Measurements from ENCODE around the gene RAD17.

RAD17 gene

DNA sequence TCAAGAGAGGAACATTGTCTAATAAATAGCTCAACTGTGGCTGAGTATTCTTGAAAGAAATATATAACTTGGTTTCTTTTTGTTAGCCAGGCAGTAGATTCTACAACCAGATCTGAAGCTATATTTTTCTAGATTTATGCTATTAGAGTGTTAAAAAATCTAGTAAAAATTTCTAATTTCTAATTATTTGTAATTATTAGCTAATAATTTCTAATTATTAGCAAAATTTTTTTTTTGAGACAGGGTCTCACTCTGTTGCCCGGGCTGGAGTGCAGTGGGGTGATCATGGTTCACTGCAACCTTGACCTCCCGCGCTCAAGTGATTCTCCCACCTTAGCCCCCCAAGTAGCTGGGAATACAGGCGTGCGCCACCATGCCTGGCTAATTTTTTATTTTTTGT, 2.8 kb downstream of the RAD17 start:
- no peak overlapping the region for H3K4me3 ChIP-seq (ENCODE audit: low read depth, low read length)
- DNase-seq (ENCODE audit: low read depth, low spot score), result no peak
- ChIA-PET POLR2A (no interaction called here), CTCF (interaction anchor here (0.9 to 1.7 kb wide), 3 partner anchors 81 to 329 kb away, joined by 3 to 7 read pairs (median 4); partner anchors contain the start of gene SLC30A5)
- TF ChIP-seq, protein P1, sequence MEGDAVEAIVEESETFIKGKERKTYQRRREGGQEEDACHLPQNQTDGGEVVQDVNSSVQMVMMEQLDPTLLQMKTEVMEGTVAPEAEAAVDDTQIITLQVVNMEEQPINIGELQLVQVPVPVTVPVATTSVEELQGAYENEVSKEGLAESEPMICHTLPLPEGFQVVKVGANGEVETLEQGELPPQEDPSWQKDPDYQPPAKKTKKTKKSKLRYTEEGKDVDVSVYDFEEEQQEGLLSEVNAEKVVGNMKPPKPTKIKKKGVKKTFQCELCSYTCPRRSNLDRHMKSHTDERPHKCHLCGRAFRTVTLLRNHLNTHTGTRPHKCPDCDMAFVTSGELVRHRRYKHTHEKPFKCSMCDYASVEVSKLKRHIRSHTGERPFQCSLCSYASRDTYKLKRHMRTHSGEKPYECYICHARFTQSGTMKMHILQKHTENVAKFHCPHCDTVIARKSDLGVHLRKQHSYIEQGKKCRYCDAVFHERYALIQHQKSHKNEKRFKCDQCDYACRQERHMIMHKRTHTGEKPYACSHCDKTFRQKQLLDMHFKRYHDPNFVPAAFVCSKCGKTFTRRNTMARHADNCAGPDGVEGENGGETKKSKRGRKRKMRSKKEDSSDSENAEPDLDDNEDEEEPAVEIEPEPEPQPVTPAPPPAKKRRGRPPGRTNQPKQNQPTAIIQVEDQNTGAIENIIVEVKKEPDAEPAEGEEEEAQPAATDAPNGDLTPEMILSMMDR (IDR thresholded peaks at IDR 0.05; ENCODE audit: insufficient read depth, low read length, missing control alignments), result no peak

DNA sequence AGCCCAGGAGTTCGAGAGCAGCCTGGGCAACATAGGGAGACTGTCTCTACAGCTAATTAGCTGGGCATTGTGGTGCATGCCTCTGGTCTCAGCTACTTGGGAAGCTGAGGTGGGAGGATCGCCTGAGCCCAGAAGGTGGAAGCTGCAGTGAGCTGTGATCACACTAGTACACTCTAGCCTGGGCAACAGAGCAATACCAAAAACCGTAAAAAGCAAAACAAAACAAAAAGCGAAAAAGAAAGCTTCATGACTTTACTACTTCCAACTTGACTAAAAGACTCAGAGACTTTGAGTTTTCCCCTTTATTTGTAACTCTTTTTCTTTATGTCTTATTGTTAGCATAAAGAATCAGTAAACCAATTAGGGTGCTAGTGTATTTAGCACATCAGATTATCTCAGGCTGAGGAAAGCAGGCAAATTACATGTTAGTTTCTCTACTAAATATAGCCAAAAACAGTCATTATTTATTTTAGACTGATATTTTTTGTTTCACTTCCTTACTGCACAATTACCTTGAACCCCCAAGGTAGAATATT, 5.4 kb downstream of the RAD17 start:
- ChIA-PET CTCF (no interaction called here), POLR2A (no interaction called here)
- DNase-seq (ENCODE audit: low read depth, low spot score), result no peak
- TF ChIP-seq, protein P1 (IDR thresholded peaks at IDR 0.05; ENCODE audit: insufficient read depth, low read length, missing control alignments), result no peak
- H3K4me3 ChIP-seq (ENCODE audit: low read depth, low read length), result no peak overlapping the region

DNA sequence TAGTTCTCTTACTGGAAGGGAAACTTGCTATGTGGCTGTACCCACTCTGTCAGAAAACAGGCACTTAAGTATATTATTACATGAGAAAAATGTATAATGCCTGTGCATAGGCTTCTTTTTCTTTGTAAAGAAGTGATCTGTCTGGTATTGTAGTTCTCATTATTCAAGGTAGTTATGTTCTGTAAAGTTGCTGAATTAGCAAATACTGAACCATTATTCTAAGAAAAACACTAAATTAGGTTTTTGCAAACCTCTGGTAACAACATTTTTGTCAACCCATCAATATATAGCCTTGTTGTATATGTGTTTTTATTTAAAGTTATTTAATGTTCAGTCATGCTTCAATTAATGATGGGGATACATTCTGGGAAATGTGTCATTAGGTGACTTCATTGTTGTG, 8.8 kb downstream of the RAD17 start:
- H3K4me3 ChIP-seq (ENCODE audit: low read depth, low read length), result no peak overlapping the region
- ChIA-PET POLR2A (no interaction called here), CTCF (interaction anchor here (0.6 kb wide), 1 partner anchor 240 kb away, joined by 3 read pairs; no protein-coding TSS in a partner anchor)
- DNase-seq (ENCODE audit: low read depth, low spot score), result no peak
- TF ChIP-seq, protein P1 (IDR thresholded peaks at IDR 0.05; ENCODE audit: insufficient read depth, low read length, missing control alignments), result no peak

DNA sequence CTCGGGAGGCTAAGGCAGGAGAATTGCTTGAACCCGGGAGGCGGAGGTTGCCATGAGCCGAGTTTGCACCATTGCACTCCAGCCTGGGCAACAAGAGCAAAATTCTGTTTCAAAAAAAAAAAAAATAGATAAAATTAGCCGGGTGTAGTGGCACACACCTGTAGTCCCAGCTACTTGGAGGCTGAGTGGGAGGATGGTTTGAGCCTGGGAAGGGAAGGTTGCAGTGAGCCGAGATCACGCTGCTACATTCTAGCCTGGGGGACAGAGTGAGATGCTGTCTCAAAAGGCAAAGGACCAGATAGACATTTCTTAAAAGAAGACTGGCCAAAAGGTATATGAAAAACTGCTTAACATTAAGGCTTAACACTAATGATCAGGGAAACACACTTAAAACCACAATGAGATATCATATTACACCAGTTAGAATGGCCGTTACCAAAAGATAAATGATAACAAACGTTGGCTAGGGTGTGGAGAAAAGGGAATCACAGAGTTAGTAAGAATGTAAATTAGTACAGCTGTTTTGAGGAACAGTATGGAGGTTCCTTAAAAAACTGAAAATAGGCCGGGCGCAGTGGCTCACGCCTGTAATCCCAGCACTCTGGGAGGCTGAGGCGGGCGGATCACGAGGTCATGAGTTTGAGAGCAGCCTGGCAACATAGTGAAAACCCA, 35.2 kb downstream of the RAD17 start:
- DNase-seq (ENCODE audit: low read depth, low spot score), result no peak
- TF ChIP-seq, protein P1 (IDR thresholded peaks at IDR 0.05; ENCODE audit: insufficient read depth, low read length, missing control alignments), result no peak
- CTCF ChIA-PET, result no interaction called here
- POLR2A ChIA-PET, result no interaction called here
- H3K4me3 ChIP-seq (ENCODE audit: low read depth, low read length), result no peak overlapping the region

DNA sequence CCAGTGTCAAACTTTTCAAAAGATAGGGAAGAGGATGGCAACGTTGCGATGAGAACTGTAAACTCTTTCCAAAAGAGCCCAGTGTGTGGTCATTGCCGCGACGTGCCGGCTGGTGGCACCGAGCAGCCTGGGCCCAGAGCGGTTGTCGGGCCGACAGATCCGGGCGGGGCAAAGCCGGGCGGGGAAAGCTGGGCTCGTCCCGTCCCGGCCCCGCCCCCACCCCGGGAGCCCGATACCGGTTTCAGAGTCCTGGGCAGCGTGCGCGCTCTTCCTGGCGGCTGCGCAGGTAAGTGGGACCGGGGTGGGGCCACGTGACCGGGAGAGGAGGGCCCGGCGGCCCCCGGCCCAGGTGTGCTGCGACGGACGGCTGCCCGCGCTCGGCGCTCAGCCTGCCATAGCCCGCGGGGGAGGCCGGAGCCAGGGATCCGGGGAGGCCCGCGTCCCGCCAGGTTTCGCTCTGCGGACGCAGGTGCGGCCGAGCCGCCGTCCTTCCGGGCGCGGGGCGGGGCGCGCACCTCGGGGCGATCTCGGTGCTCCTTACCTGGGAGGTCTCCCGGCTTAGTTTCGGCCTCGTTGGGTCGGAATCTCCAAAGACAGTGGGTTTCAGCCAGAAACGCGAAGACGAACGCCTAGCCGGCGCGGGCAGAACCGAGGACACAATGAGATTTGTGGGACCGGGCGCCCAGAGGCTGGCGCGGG, 45.4 kb downstream of the RAD17 start, which contains the start of gene MARVELD2:
TSS of gene MARVELD2 (plus strand) at position 232 of the 699 bp plus-strand sequence. CDS start 4,270 bp downstream, outside the sequence.
- peak within 1 kb of the TSS; percentile 18 for H3K4me3 ChIP-seq (ENCODE audit: low read depth, low read length)
- POLR2A ChIA-PET, result no interaction called here
- TF ChIP-seq, protein P1 (IDR thresholded peaks at IDR 0.05; ENCODE audit: insufficient read depth, low read length, missing control alignments), result no peak
- CTCF ChIA-PET, result no interaction called here
- DNase-seq (ENCODE audit: low read depth, low spot score), result no peak

DNA sequence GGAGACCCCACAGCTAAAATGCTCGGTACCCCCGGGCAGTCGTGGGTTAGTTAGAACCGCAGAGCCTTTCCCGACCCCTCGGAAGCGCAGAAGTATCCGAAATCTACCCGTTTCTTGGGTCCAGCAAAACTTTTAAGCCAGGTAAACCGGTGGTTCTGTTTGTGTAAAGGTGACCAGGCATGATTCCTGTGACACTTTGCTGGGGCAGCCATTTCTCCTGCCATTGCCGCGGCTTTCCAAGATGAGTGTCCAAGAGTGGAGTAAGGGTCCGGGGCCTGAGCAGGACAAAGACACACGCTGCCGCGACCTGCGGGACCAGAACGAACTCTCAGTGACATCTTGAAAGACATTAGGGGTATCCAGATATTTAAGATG, 46.0 kb downstream of the RAD17 start:
- H3K4me3 ChIP-seq (ENCODE audit: low read depth, low read length), result no peak overlapping the region
- TF ChIP-seq, protein P1 (IDR thresholded peaks at IDR 0.05; ENCODE audit: insufficient read depth, low read length, missing control alignments), result no peak
- no peak for DNase-seq (ENCODE audit: low read depth, low spot score)
- POLR2A ChIA-PET, result no interaction called here
- CTCF ChIA-PET, result no interaction called here
